H9 (cell line): ENCODE results near the gene PHACTR4. TPM values are rescaled to one million over a fixed set of nuclear protein-coding genes. Genes with fewer than 3 reads are reported as not detected.

ENCODE experiments used
- DNase-seq: peaks from one replicate; pipeline ENCODE4 v3.0.0-alpha.2; 2017
- H2AFZ ChIP-seq: one replicate; pipeline ENCODE4 v1.6.1; 2013; ENCODE audit warnings: mild to moderate bottlenecking, low read length, control low read depth, moderate library complexity
- H2AK5ac ChIP-seq: 2 replicates; pipeline ENCODE4 v1.6.1; 2013; ENCODE audit warnings: low read length, control low read depth, mixed read lengths; ENCODE audit not compliant: insufficient read length
- H2BK120ac ChIP-seq: one replicate; pipeline ENCODE4 v1.6.1; 2013; ENCODE audit warnings: low read depth, mild to moderate bottlenecking, low read length, control low read depth, inconsistent platforms; ENCODE audit not compliant: poor library complexity, severe bottlenecking
- H2BK12ac ChIP-seq: 2 replicates; pipeline ENCODE4 v1.6.1; 2013; ENCODE audit warnings: low read length, control low read depth, mixed read lengths, low read depth; ENCODE audit not compliant: insufficient read length
- H2BK15ac ChIP-seq: 2 replicates; pipeline ENCODE4 v1.6.1; 2013; ENCODE audit warnings: low read depth, low read length, control low read depth
- H2BK20ac ChIP-seq: one replicate; pipeline ENCODE4 v1.6.1; 2013; ENCODE audit warnings: low read depth, mild to moderate bottlenecking, low read length, control low read depth, inconsistent platforms; ENCODE audit not compliant: poor library complexity, severe bottlenecking
- H2BK5ac ChIP-seq: 2 replicates; pipeline ENCODE4 v1.6.1; 2013; ENCODE audit warnings: low read length, control low read depth, mixed read lengths; ENCODE audit not compliant: insufficient read length
- H3K14ac ChIP-seq: 2 replicates; pipeline ENCODE4 v1.6.1; 2013; ENCODE audit warnings: low read length, control low read depth; ENCODE audit not compliant: insufficient read depth
- H3K18ac ChIP-seq: 2 replicates; pipeline ENCODE4 v1.6.1; 2013; ENCODE audit warnings: low read depth, mild to moderate bottlenecking, mixed read lengths, low read length, control low read depth; ENCODE audit not compliant: insufficient read length
- H3K23ac ChIP-seq: 2 replicates; pipeline ENCODE4 v1.6.1; 2013; ENCODE audit warnings: low read length, control low read depth, mixed read lengths, low read depth; ENCODE audit not compliant: insufficient read length
- H3K23me2 ChIP-seq: 2 replicates; pipeline ENCODE4 v1.6.1; 2013; ENCODE audit warnings: low read depth, mild to moderate bottlenecking, mixed read lengths, low read length, control low read depth; ENCODE audit not compliant: insufficient read length, poor library complexity, severe bottlenecking
- H3K27ac ChIP-seq: 2 replicates; pipeline ENCODE4 v1.5.1; 2013; ENCODE audit warnings: low read length, control low read depth, mixed read lengths, low read depth; ENCODE audit not compliant: insufficient read length
- H3K27me3 ChIP-seq: 2 replicates; pipeline ENCODE4 v1.6.1; 2013; ENCODE audit warnings: low read length, control low read depth, inconsistent platforms; ENCODE audit not compliant: insufficient read depth
- H3K4ac ChIP-seq: 2 replicates; pipeline ENCODE4 v1.6.1; 2013; ENCODE audit warnings: low read depth, mild to moderate bottlenecking, control low read depth, inconsistent platforms, low read length, moderate library complexity
- H3K4me1 ChIP-seq: 2 replicates; pipeline ENCODE4 v1.6.1; 2013; ENCODE audit warnings: low read length, control low read depth, inconsistent platforms; ENCODE audit not compliant: insufficient read depth
- H3K4me2 ChIP-seq: 2 replicates; pipeline ENCODE4 v1.6.1; 2013; ENCODE audit warnings: low read length, control low read depth, mixed read lengths; ENCODE audit not compliant: insufficient read length, insufficient read depth
- H3K56ac ChIP-seq: 2 replicates; pipeline ENCODE4 v1.6.1; 2013; ENCODE audit warnings: low read depth, mild to moderate bottlenecking, mixed read lengths, low read length, control low read depth; ENCODE audit not compliant: insufficient read length
- H3K79me1 ChIP-seq: 2 replicates; pipeline ENCODE4 v1.6.1; 2013; ENCODE audit warnings: low read depth, mild to moderate bottlenecking, moderate library complexity, low read length, control low read depth, inconsistent platforms; ENCODE audit not compliant: insufficient read depth, poor library complexity, severe bottlenecking
- H3K79me2 ChIP-seq: 2 replicates; pipeline ENCODE4 v1.6.1; 2013; ENCODE audit warnings: low read length, control low read depth, inconsistent platforms; ENCODE audit not compliant: insufficient read depth
- H3K9ac ChIP-seq: 2 replicates; pipeline ENCODE4 v1.6.1; 2013; ENCODE audit warnings: low read length, control low read depth, mixed read lengths; ENCODE audit not compliant: insufficient read length; ENCODE audit errors: extremely low read depth
- H3K9me3 ChIP-seq: one replicate; pipeline ENCODE4 v1.6.1; 2013; ENCODE audit warnings: low read depth, low read length, inconsistent platforms; ENCODE audit not compliant: control insufficient read depth
- H3T11ph ChIP-seq: one replicate; pipeline ENCODE4 v1.6.1; 2013; ENCODE audit warnings: mild to moderate bottlenecking, low read length, control low read depth, inconsistent platforms
- H4K20me1 ChIP-seq: one replicate; pipeline ENCODE4 v1.6.1; 2013; ENCODE audit not compliant: control insufficient read depth, insufficient read length, insufficient read depth
- H4K5ac ChIP-seq: 2 replicates; pipeline ENCODE4 v1.6.1; 2013; ENCODE audit warnings: low read depth, mild to moderate bottlenecking, mixed read lengths, low read length, control low read depth; ENCODE audit not compliant: insufficient read length
- H4K8ac ChIP-seq: replicated peaks from 2 replicates; pipeline ENCODE4 v1.6.1; 2013; ENCODE audit warnings: low read length, control low read depth, mixed read lengths, low read depth; ENCODE audit not compliant: insufficient read length
- H4K91ac ChIP-seq: 2 replicates; pipeline ENCODE4 v1.6.1; 2013; ENCODE audit warnings: low read depth, mild to moderate bottlenecking, moderate library complexity, mixed read lengths, low read length, control low read depth; ENCODE audit not compliant: insufficient read length
- H3K27ac Mint-ChIP-seq, 3 experiments: 2 replicates in 2 of 3; 3 replicates in 1 of 3; pipeline ENCODE4 v1.8.0; 2020 to 2021; ENCODE audit warnings: mixed read lengths in 3 of 3, mild to moderate bottlenecking in 1 of 3, moderate library complexity in 1 of 3
- H3K27me3 Mint-ChIP-seq: 2 replicates; pipeline ENCODE4 v1.8.0; 2021; ENCODE audit warnings: low read depth, mild to moderate bottlenecking, moderate library complexity, mixed read lengths
- H3K36me3 Mint-ChIP-seq, 3 experiments: 2 replicates in 2 of 3; 3 replicates in 1 of 3; pipeline ENCODE4 v1.8.0; 2020 to 2021; ENCODE audit warnings: low read depth in 3 of 3, mixed read lengths in 3 of 3; ENCODE audit not compliant: insufficient read depth in 1 of 3
- H3K4me1 Mint-ChIP-seq, 2 experiments: 2 replicates each; pipeline ENCODE4 v1.8.0; 2020; ENCODE audit warnings: mixed read lengths in 2 of 2
- H3K4me3 Mint-ChIP-seq, 2 experiments: 2 replicates in 1 of 2; 3 replicates in 1 of 2; pipeline ENCODE4 v1.8.0; 2020 to 2021; ENCODE audit warnings: mild to moderate bottlenecking in 2 of 2, mixed read lengths in 2 of 2, moderate library complexity in 1 of 2
- H3K9me3 Mint-ChIP-seq, 2 experiments: 2 replicates in 1 of 2; 3 replicates in 1 of 2; pipeline ENCODE4 v1.8.0; 2020; ENCODE audit warnings: mild to moderate bottlenecking in 2 of 2, mixed read lengths in 2 of 2, moderate library complexity in 1 of 2
- CTCF ChIP-seq: fragments of 200-600 bp; sonication (generic); conservative IDR thresholded peaks from 3 replicates; pipeline ENCODE4 v1.8.0; 2021; ENCODE audit warnings: antibody characterized with exemption, mild to moderate bottlenecking
- WGBS: extraction: QIAGEN DNeasy Blood & Tissue Kit; methylation state at CpG from one replicate; pipeline ENCODE4 v1.1.7; 2013; ENCODE audit warnings: missing lambda C conversion rate, low lambda C conversion rate, mixed read lengths; ENCODE audit not compliant: insufficient read length; ENCODE audit errors: extremely low coverage; 5-methylcytosine and 5-hydroxymethylcytosine counted together
- total RNA-seq: library from RNA; stranded (reverse); gene quantifications from 2 replicates; pipeline ENCODE4 v1.2.1, GENCODE V29; 2021

PHACTR4 gene
- total RNA-seq, 1 experiment from 2014 or later, result 54.0 TPM

DNA sequence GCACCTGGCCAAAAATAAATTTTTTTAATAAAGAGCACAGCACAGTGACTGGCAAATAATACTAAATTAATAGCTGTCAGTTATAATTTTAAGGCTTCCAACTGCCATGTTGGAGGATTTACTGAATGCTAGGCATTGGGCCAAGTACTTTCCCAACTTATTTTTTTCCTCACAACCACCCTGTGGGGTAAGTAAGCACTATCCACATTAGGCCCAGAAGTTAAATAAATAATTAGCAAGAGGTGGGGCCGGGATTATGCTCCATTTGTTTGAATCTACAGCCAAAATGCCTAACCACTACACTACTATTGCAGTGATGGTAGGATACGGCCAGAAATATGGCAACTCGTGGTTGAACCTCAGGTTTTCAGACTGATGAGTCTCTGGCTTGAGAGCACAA lies 178.8 kb downstream of the PHACTR4 start:
- no CpG with 5 or more reads among the region's 3 CpGs for WGBS

More for the DNA sequence above, 178.8 kb downstream of the PHACTR4 start:
- no peak overlapping the region for H3K27ac ChIP-seq
- H3K27me3 ChIP-seq, result no peaks in the 10 kb centered on the region
- DNase-seq, result no peak
- no peak overlapping the region for H2BK12ac ChIP-seq
- peaks cover 3% of the 10 kb centered on the region for H3K23me2 ChIP-seq
- no peak overlapping the region for H3K18ac ChIP-seq
- Mint-ChIP-seq H3K4me3 (no peak overlapping the region), H3K9me3 (no peaks in the 10 kb centered on the region), H3K27ac (no peak overlapping the region), H3K36me3 (no peaks in the 10 kb centered on the region), H3K27me3 (no peaks in the 10 kb centered on the region; the same call in 1 of the 2 replicates), H3K4me1 (peaks cover 0 to 3% of the 10 kb centered on the region in 2 experiments; a peak in 2 of 4 replicates)
- no peak overlapping the region for H2AFZ ChIP-seq
- no peak overlapping the region for H3K23ac ChIP-seq
- H4K5ac ChIP-seq, result no peak overlapping the region
- no peak overlapping the region for H3K4ac ChIP-seq
- no peak overlapping the region for H2BK120ac ChIP-seq
- H3K9me3 ChIP-seq, result no peaks in the 10 kb centered on the region
- no peak overlapping the region for H2AK5ac ChIP-seq
- TF ChIP-seq CTCF, result no peak
- no peak overlapping the region for H2BK5ac ChIP-seq
- no peak overlapping the region for H4K91ac ChIP-seq
- H3K9ac ChIP-seq, result no peak overlapping the region
- H3K4me1 ChIP-seq, result no peaks in the 10 kb centered on the region
- no peak overlapping the region for H4K8ac ChIP-seq
- H4K20me1 ChIP-seq, result no peaks in the 10 kb centered on the region
- no peak overlapping the region for H2BK20ac ChIP-seq
- H3K79me2 ChIP-seq, result no peaks in the 10 kb centered on the region
- H3T11ph ChIP-seq, result no peak overlapping the region
- no peak overlapping the region for H2BK15ac ChIP-seq
- no peak overlapping the region for H3K14ac ChIP-seq
- H3K79me1 ChIP-seq, result no peaks in the 10 kb centered on the region
- H3K4me2 ChIP-seq, result no peak overlapping the region
- no peak overlapping the region for H3K56ac ChIP-seq

Other genes starting within 250 kb of the PHACTR4 start
- gene PTAFR, start 193.1 kb upstream of the PHACTR4 start, total RNA-seq, result 1.8 and 1.9 TPM in 2 replicates
- gene DNAJC8, start 136.7 kb upstream of the PHACTR4 start, total RNA-seq, result 126 and 132 TPM in 2 replicates
- 257 and 275 TPM in 2 replicates for gene ATP5IF1, start 133.6 kb upstream of the PHACTR4 start, total RNA-seq
- 24.6 and 24.7 TPM in 2 replicates for gene SESN2, start 110.2 kb upstream of the PHACTR4 start, total RNA-seq
- gene MED18, start 40.7 kb upstream of the PHACTR4 start, total RNA-seq, result 13.0 and 13.3 TPM in 2 replicates
- gene RCC1, start 136.3 kb downstream of the PHACTR4 start, total RNA-seq, result 92.1 and 93.6 TPM in 2 replicates
- 42.2 and 45.0 TPM in 2 replicates for gene TRNAU1AP, start 183.3 kb downstream of the PHACTR4 start, total RNA-seq
- gene RAB42, start 222.5 kb downstream of the PHACTR4 start, total RNA-seq, result 13.2 and 15.6 TPM in 2 replicates